GM23338 (cell line): ENCODE data around the gene DHDDS. TPM values are rescaled to one million over a fixed set of nuclear protein-coding genes. Genes with fewer than 3 reads are reported as not detected.

Experiments used
- ATAC-seq: fragments of 200-7000 bp; cut with Tn5 transposase; 3 replicates; pipeline ENCODE4 v1.9.1; 2020
- DNase-seq: peaks from one replicate; pipeline ENCODE4 v3.0.0-alpha.2; 2015; ENCODE audit warnings: low spot score
- H2AFZ ChIP-seq: fragments of 200-600 bp; sonication (generic); 2 replicates; pipeline ENCODE4 v1.8.0; 2016; ENCODE audit warnings: antibody characterized with exemption, mild to moderate bottlenecking, moderate library complexity
- H3F3A ChIP-seq: fragments of 200-600 bp; sonication (generic); replicated peaks from 2 replicates; pipeline ENCODE4 v1.8.0; 2017; ENCODE audit warnings: antibody characterized with exemption, mixed run types, low read depth
- H3K27ac ChIP-seq: fragments of 200-600 bp; sonication (generic); 2 replicates; pipeline ENCODE4 v1.6.1; 2016; ENCODE audit warnings: low read depth
- H3K27me3 ChIP-seq: fragments of 200-600 bp; sonication (generic); 2 replicates; pipeline ENCODE4 v1.8.0; 2016; ENCODE audit warnings: mild to moderate bottlenecking, mixed run types, moderate library complexity; ENCODE audit not compliant: insufficient read depth
- H3K36me3 ChIP-seq: fragments of 200-600 bp; sonication (generic); 2 replicates; pipeline ENCODE4 v1.8.0; 2016; ENCODE audit warnings: mild to moderate bottlenecking; ENCODE audit not compliant: insufficient read depth
- H3K4me1 ChIP-seq: fragments of 200-600 bp; sonication (generic); 2 replicates; pipeline ENCODE4 v1.8.0; 2016; ENCODE audit warnings: mild to moderate bottlenecking, moderate library complexity; ENCODE audit not compliant: insufficient read depth
- H3K4me2 ChIP-seq: fragments of 200-600 bp; sonication (generic); 2 replicates; pipeline ENCODE4 v1.7.1; 2017; ENCODE audit warnings: mixed run types
- H3K4me3 ChIP-seq: fragments of 200-600 bp; sonication (generic); 2 replicates; pipeline ENCODE4 v1.6.1; 2016; ENCODE audit warnings: mixed run types
- H3K79me2 ChIP-seq: fragments of 200-600 bp; sonication (generic); replicated peaks from 2 replicates; pipeline ENCODE4 v1.8.0; 2017; ENCODE audit warnings: mild to moderate bottlenecking; ENCODE audit not compliant: insufficient read depth
- H3K9me2 ChIP-seq: fragments of 200-600 bp; sonication (generic); 2 replicates; pipeline ENCODE4 v1.8.0; 2017; ENCODE audit not compliant: insufficient read depth
- H4K20me1 ChIP-seq: fragments of 200-600 bp; sonication (generic); replicated peaks from 2 replicates; pipeline ENCODE4 v1.8.0; 2017; ENCODE audit warnings: mild to moderate bottlenecking; ENCODE audit not compliant: insufficient read depth
- H3K27ac Mint-ChIP-seq: 2 replicates; pipeline ENCODE4 v1.8.0; 2020; ENCODE audit warnings: inconsistent platforms, mild to moderate bottlenecking, moderate library complexity, mixed read lengths
- H3K27me3 Mint-ChIP-seq: 3 replicates; pipeline ENCODE4 v1.8.0; 2022; ENCODE audit warnings: low read depth, mild to moderate bottlenecking, moderate library complexity, mixed read lengths, inconsistent platforms; ENCODE audit not compliant: insufficient read depth, poor library complexity
- H3K36me3 Mint-ChIP-seq: 3 replicates; pipeline ENCODE4 v1.8.0; 2021; ENCODE audit warnings: low read depth, mild to moderate bottlenecking, inconsistent platforms, moderate library complexity, mixed read lengths
- H3K4me1 Mint-ChIP-seq: 3 replicates; pipeline ENCODE4 v1.8.0; 2020; ENCODE audit warnings: mild to moderate bottlenecking, inconsistent platforms, mixed read lengths
- H3K4me3 Mint-ChIP-seq: 3 replicates; pipeline ENCODE4 v1.8.0; 2021; ENCODE audit warnings: moderate library complexity, mild to moderate bottlenecking, inconsistent platforms, mixed read lengths
- H3K9me3 Mint-ChIP-seq: 3 replicates; pipeline ENCODE4 v1.8.0; 2020; ENCODE audit warnings: moderate library complexity, mild to moderate bottlenecking, inconsistent platforms, mixed read lengths
- CREB1 ChIP-seq: fragments of 250-450 bp; sonication (Bioruptor Pico); IDR thresholded peaks from 2 replicates; pipeline ENCODE4 v1.5.0; 2020; ENCODE audit warnings: low read depth, mild to moderate bottlenecking, moderate library complexity
- EZH2phosphoT487 ChIP-seq: fragments of 200-600 bp; sonication (generic); IDR thresholded peaks from one replicate; pipeline ENCODE4 v1.8.1; 2018; ENCODE audit warnings: antibody characterized with exemption; ENCODE audit not compliant: unreplicated experiment
- NANOG ChIP-seq: IDR thresholded peaks from 2 replicates; pipeline ENCODE4 v1.6.1; 2016; ENCODE audit warnings: antibody characterized with exemption, borderline replicate concordance
- STAT1 ChIP-seq: IDR thresholded peaks from one replicate; pipeline ENCODE4 v1.6.1; 2016; ENCODE audit warnings: antibody characterized with exemption; ENCODE audit not compliant: unreplicated experiment
- ZNF331 ChIP-seq: fragments of 250-450 bp; sonication (Bioruptor Pico); IDR thresholded peaks from 2 replicates; pipeline ENCODE4 v1.5.0; 2020; ENCODE audit warnings: low read depth, mild to moderate bottlenecking, moderate library complexity
- polyA plus RNA-seq: library from polyadenylated mRNA; unstranded; fragments of >200 nt; fragmentation: Nextera tagmentation; extraction: Ambion mirVana; gene quantifications from 2 replicates; pipeline ENCODE4 v1.2.1, GENCODE V29; 2016
- total RNA-seq: library from RNA; depleted of rRNA; stranded (reverse); fragments of >200 nt; shearing (Covaris generic); gene quantifications from 2 replicates; pipeline ENCODE4 v1.2.3, GENCODE V29; 2014
- TF ChIP-seq, protein P1 (sequence below), 2 experiments: fragments of 200-600 bp in 1 of 2; sonication (generic) in 1 of 2; conservative IDR thresholded peaks; 2 replicates each; pipeline versions ENCODE4 v1.5.1 to v1.6.1; 2016 to 2017; ENCODE audit warnings: antibody characterized with exemption in 2 of 2, low read depth in 2 of 2, mild to moderate bottlenecking in 2 of 2, moderate library complexity in 1 of 2
- TF ChIP-seq, protein P2 (sequence below): fragments of 250-450 bp; sonication (Bioruptor Pico); IDR thresholded peaks from 2 replicates; pipeline ENCODE4 v1.5.0; 2020; ENCODE audit warnings: mild to moderate bottlenecking, moderate library complexity

Gene DHDDS
- total and polyA plus RNA-seq, 2 experiments from 2014 or later, result 32.6 to 49.5 TPM

GRCh38 chr1:26452459-26453183, 20.5 kb downstream of the DHDDS start:
- 0 out of 2 replicates have a peak, but pooled peaks cover 3% of the 10 kb centered on the region for H3F3A ChIP-seq
- peaks cover 1% of the 10 kb centered on the region for H3K27me3 Mint-ChIP-seq
- no peak overlapping the region for H3K4me3 Mint-ChIP-seq
- peaks cover 5% of the 10 kb centered on the region for H4K20me1 ChIP-seq
- H2AFZ ChIP-seq, result no peak overlapping the region
- no peak overlapping the region for H3K4me3 ChIP-seq
- H3K4me2 ChIP-seq, result no peak overlapping the region
- H3K27ac ChIP-seq, result no peak overlapping the region
- H3K4me1 ChIP-seq, result no peaks in the 10 kb centered on the region
- TF ChIP-seq NANOG (no peak), EZH2phosphoT487 (no peak), STAT1 (no peak), CREB1 (CRISPR knock-in tag) (no peak), ZNF331 (CRISPR knock-in tag) (no peak)
- TF ChIP-seq, protein P1, sequence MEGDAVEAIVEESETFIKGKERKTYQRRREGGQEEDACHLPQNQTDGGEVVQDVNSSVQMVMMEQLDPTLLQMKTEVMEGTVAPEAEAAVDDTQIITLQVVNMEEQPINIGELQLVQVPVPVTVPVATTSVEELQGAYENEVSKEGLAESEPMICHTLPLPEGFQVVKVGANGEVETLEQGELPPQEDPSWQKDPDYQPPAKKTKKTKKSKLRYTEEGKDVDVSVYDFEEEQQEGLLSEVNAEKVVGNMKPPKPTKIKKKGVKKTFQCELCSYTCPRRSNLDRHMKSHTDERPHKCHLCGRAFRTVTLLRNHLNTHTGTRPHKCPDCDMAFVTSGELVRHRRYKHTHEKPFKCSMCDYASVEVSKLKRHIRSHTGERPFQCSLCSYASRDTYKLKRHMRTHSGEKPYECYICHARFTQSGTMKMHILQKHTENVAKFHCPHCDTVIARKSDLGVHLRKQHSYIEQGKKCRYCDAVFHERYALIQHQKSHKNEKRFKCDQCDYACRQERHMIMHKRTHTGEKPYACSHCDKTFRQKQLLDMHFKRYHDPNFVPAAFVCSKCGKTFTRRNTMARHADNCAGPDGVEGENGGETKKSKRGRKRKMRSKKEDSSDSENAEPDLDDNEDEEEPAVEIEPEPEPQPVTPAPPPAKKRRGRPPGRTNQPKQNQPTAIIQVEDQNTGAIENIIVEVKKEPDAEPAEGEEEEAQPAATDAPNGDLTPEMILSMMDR (conservative IDR thresholded peaks at IDR 0.05; ENCODE audit: low read depth in 2 of 2), result no peak
- TF ChIP-seq, protein P2, sequence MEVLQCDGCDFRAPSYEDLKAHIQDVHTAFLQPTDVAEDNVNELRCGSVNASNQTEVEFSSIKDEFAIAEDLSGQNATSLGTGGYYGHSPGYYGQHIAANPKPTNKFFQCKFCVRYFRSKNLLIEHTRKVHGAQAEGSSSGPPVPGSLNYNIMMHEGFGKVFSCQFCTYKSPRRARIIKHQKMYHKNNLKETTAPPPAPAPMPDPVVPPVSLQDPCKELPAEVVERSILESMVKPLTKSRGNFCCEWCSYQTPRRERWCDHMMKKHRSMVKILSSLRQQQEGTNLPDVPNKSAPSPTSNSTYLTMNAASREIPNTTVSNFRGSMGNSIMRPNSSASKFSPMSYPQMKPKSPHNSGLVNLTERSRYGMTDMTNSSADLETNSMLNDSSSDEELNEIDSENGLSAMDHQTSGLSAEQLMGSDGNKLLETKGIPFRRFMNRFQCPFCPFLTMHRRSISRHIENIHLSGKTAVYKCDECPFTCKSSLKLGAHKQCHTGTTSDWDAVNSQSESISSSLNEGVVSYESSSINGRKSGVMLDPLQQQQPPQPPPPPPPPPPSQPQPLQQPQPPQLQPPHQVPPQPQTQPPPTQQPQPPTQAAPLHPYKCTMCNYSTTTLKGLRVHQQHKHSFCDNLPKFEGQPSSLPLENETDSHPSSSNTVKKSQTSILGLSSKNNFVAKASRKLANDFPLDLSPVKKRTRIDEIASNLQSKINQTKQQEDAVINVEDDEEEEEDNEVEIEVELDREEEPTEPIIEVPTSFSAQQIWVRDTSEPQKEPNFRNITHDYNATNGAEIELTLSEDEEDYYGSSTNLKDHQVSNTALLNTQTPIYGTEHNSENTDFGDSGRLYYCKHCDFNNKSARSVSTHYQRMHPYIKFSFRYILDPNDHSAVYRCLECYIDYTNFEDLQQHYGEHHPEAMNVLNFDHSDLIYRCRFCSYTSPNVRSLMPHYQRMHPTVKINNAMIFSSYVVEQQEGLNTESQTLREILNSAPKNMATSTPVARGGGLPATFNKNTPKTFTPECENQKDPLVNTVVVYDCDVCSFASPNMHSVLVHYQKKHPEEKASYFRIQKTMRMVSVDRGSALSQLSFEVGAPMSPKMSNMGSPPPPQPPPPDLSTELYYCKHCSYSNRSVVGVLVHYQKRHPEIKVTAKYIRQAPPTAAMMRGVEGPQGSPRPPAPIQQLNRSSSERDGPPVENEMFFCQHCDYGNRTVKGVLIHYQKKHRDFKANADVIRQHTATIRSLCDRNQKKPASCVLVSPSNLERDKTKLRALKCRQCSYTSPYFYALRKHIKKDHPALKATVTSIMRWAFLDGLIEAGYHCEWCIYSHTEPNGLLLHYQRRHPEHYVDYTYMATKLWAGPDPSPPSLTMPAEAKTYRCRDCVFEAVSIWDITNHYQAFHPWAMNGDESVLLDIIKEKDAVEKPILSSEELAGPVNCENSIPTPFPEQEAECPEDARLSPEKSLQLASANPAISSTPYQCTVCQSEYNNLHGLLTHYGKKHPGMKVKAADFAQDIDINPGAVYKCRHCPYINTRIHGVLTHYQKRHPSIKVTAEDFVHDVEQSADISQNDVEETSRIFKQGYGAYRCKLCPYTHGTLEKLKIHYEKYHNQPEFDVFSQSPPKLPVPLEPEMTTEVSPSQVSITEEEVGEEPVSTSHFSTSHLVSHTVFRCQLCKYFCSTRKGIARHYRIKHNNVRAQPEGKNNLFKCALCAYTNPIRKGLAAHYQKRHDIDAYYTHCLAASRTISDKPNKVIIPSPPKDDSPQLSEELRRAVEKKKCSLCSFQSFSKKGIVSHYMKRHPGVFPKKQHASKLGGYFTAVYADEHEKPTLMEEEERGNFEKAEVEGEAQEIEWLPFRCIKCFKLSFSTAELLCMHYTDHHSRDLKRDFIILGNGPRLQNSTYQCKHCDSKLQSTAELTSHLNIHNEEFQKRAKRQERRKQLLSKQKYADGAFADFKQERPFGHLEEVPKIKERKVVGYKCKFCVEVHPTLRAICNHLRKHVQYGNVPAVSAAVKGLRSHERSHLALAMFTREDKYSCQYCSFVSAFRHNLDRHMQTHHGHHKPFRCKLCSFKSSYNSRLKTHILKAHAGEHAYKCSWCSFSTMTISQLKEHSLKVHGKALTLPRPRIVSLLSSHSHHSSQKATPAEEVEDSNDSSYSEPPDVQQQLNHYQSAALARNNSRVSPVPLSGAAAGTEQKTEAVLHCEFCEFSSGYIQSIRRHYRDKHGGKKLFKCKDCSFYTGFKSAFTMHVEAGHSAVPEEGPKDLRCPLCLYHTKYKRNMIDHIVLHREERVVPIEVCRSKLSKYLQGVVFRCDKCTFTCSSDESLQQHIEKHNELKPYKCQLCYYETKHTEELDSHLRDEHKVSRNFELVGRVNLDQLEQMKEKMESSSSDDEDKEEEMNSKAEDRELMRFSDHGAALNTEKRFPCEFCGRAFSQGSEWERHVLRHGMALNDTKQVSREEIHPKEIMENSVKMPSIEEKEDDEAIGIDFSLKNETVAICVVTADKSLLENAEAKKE (CRISPR knock-in tag), result no peak
- ATAC-seq (no peak), DNase-seq (no peak)
- peaks cover 1% of the 10 kb centered on the region; the same call in 2 of the 3 replicates for H3K4me1 Mint-ChIP-seq
- H3K9me2 ChIP-seq, result no peaks in the 10 kb centered on the region
- H3K27ac Mint-ChIP-seq, result no peak overlapping the region
- peaks cover 12% of the 10 kb centered on the region for H3K36me3 ChIP-seq
- H3K36me3 Mint-ChIP-seq, result peaks cover 35% of the 10 kb centered on the region
- no peaks in the 10 kb centered on the region for H3K79me2 ChIP-seq
- no peaks in the 10 kb centered on the region for H3K27me3 ChIP-seq
- H3K9me3 Mint-ChIP-seq, result no peaks in the 10 kb centered on the region
